GF-D8 (cell line): ENCODE results near the gene HUNK.

Experiments
- DNase-seq: peaks from one replicate; lab custom pipeline; 2025; lab: John Stamatoyannopoulos, UW

The HUNK gene

GRCh38 chr21:31896019-31896418 is 23.2 kb downstream of the HUNK start:
- DNase-seq: no peak

- no peak for DNase-seq
These were observed 24.5 kb downstream of the HUNK start for GRCh38 chr21:31897311-31897710.

- no peak for DNase-seq
These were observed 26.3 kb downstream of the HUNK start for GRCh38 chr21:31898933-31899630.

- no peak for DNase-seq
These were observed 27.5 kb downstream of the HUNK start for GRCh38 chr21:31900121-31900895.

GRCh38 chr21:31901315-31901714 is 28.5 kb downstream of the HUNK start:
- no peak for DNase-seq

- DNase-seq: no peak
These were observed 29.6 kb downstream of the HUNK start for GRCh38 chr21:31902438-31902837.

- no peak for DNase-seq
These were observed 31.1 kb downstream of the HUNK start for GRCh38 chr21:31903896-31904295.

- no peak for DNase-seq
These were observed 33.0 kb downstream of the HUNK start for GRCh38 chr21:31905503-31906451.

GRCh38 chr21:31908106-31909031 is 35.5 kb downstream of the HUNK start:
- DNase-seq: no peak

- DNase-seq: no peak
These were observed 36.6 kb downstream of the HUNK start for GRCh38 chr21:31909153-31910073.

GRCh38 chr21:31910074-31910470 is 37.3 kb downstream of the HUNK start:
- DNase-seq: no peak

GRCh38 chr21:31911138-31911907 is 38.5 kb downstream of the HUNK start:
- DNase-seq: no peak

- no peak for DNase-seq
These were observed 39.7 kb downstream of the HUNK start for GRCh38 chr21:31912501-31912900.

GRCh38 chr21:31913182-31913608 is 40.4 kb downstream of the HUNK start:
- DNase-seq: no peak

- no peak for DNase-seq
These were observed 41.7 kb downstream of the HUNK start for GRCh38 chr21:31914472-31914871.

- no peak for DNase-seq
These were observed 42.7 kb downstream of the HUNK start for GRCh38 chr21:31915566-31915965.

GRCh38 chr21:31917108-31917507 is 44.3 kb downstream of the HUNK start:
- no peak for DNase-seq

- no peak for DNase-seq
These were observed 45.5 kb downstream of the HUNK start for GRCh38 chr21:31918250-31918775.

- no peak for DNase-seq
These were observed 47.5 kb downstream of the HUNK start for GRCh38 chr21:31920275-31920674.
